Breast epithelium (tissue), 3 donors: Measurements from ENCODE around the gene RSRC2.

Source experiments
- POLR2A ChIP-seq: fragments of 450-650 bp; IDR thresholded peaks from one replicate; pipeline ENCODE4 v1.6.1; 2016; ENCODE audit warnings: antibody characterized with exemption, mild to moderate bottlenecking, moderate library complexity
- TF ChIP-seq, protein P1 (sequence below), 3 donors: fragments of 450-650 bp; IDR thresholded peaks; one replicate each; pipeline ENCODE4 v1.5.1; 2016 to 2017; ENCODE audit warnings: antibody characterized with exemption in 3 of 3, mild to moderate bottlenecking in 3 of 3, moderate library complexity in 3 of 3

DNA sequence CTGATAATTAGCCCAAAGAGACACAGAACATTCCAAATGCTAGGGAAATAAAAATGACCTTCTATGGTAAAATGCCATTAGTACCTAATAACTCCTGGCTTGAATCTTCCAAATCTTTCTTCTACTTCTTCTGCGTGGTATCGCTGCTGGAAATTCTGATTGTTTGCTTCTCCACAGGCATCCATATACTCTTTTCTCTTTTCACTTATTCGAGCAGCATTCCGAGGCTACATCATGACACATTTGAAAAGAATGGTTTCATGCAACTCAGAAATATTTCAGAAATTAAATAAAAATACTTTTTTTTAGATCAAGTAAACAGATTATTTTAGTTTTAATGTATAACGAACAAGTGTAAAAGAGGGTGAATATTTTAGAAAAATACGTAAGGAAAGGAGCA is 44.9 kb downstream of the RSRC2 start:
- TF ChIP-seq POLR2A = no peak
- TF ChIP-seq, protein P1, sequence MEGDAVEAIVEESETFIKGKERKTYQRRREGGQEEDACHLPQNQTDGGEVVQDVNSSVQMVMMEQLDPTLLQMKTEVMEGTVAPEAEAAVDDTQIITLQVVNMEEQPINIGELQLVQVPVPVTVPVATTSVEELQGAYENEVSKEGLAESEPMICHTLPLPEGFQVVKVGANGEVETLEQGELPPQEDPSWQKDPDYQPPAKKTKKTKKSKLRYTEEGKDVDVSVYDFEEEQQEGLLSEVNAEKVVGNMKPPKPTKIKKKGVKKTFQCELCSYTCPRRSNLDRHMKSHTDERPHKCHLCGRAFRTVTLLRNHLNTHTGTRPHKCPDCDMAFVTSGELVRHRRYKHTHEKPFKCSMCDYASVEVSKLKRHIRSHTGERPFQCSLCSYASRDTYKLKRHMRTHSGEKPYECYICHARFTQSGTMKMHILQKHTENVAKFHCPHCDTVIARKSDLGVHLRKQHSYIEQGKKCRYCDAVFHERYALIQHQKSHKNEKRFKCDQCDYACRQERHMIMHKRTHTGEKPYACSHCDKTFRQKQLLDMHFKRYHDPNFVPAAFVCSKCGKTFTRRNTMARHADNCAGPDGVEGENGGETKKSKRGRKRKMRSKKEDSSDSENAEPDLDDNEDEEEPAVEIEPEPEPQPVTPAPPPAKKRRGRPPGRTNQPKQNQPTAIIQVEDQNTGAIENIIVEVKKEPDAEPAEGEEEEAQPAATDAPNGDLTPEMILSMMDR (IDR thresholded peaks at IDR 0.05) = no peak
